Mucosa of descending colon (tissue), 3 donors: ENCODE data around the gene SACM1L. TPM values are rescaled to one million over a fixed set of nuclear protein-coding genes. Genes with fewer than 3 reads are reported as not detected.
A peak's percentile ranks its signal among the peaks of the same experiment; 100 is the strongest.

Experiments
- ATAC-seq: fragments of 200-7000 bp; cut with Tn5 transposase; one replicate; pipeline ENCODE4 v1.9.1; 2020; ENCODE audit warnings: mild to moderate bottlenecking, moderate library complexity
- DNase-seq, 3 donors: peaks; one replicate each; pipeline ENCODE4 v3.0.0-alpha.2; 2020
- H3K36me3 ChIP-seq: fragments of 200-600 bp; one replicate; pipeline ENCODE4 v1.8.0; 2021; ENCODE audit warnings: low read depth, mild to moderate bottlenecking
- H3K4me1 ChIP-seq: fragments of 200-600 bp; one replicate; pipeline ENCODE4 v1.8.0; 2021; ENCODE audit warnings: low read depth, mild to moderate bottlenecking
- H3K4me3 ChIP-seq: fragments of 200-600 bp; one replicate; pipeline ENCODE4 v1.8.0; 2021; ENCODE audit warnings: mild to moderate bottlenecking
- H3K9me3 ChIP-seq: fragments of 200-600 bp; one replicate; pipeline ENCODE4 v1.8.0; 2021; ENCODE audit warnings: mild to moderate bottlenecking
- CTCF ChIP-seq: fragments of 200-600 bp; IDR thresholded peaks from one replicate; pipeline ENCODE4 v1.8.0; 2022; ENCODE audit warnings: antibody characterized with exemption, mild to moderate bottlenecking
- intact Hi-C, 2 donors: fragments of 100-400 bp; cut with DNase I in 1 of 2; cut with micrococcal nuclease in 1 of 2; formaldehyde crosslinking; loops; one replicate each; pipeline versions ENCODE4 v1.11.0 to v1.11.1; 2022; cut with DNase I, micrococcal nuclease
- total RNA-seq, 3 donors: library from RNA; stranded (reverse); fragmentation: NEBNext Ultra II Directional in 2 of 3; extraction: Animal tissue kit (Norgen Biotek cat#: 25700) in 2 of 3; gene quantifications; one replicate each; pipeline versions ENCODE4 v1.2.1 to v1.2.4, GENCODE V29; 2021 to 2023
- donor health status: DM: no; HTN: no; CAD: no; lungs with moderate emphysema.
- donor health status: DM: no; HTN: no; CAD: no.
- donor health status: DM: no; HTN: yes; CAD: no.

SACM1L gene
- total RNA-seq, 3 donors from 2014 or later, result 54.1 to 62.6 (median 57.2) TPM

DNA sequence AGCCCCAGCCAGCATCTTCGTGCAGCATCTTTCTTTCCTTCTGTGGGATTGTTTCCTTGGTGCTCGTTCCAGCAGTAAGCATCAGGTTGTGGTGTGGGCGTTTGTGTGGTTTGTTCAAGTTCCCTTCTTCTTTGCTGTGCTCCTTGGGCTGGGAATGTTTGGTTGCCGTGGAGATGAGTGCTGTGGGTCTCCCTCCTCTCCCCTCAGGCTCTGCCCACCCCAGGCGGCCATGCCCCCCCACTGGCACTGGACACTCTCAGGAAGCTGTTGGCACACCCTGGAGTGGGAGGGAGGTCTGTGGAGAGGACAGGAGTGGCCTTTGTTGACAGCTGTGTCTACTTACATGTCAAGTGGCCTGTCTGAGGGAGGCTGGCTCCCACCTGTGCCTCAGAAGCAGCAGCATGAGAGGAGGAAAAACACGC is 46.5 kb upstream of the SACM1L start:
- DNase-seq (no peak), ATAC-seq (no peak)
- no peak for TF ChIP-seq CTCF
- intact Hi-C loops, result no loop called here
- no peaks in the 10 kb centered on the region for H3K36me3 ChIP-seq
- no peak overlapping the region for H3K4me3 ChIP-seq
- H3K4me1 ChIP-seq, result peaks cover 30% of the 10 kb centered on the region
- H3K9me3 ChIP-seq, result no peaks in the 10 kb centered on the region

GRCh38 chr3:45644063-45644790 is 45.0 kb upstream of the SACM1L start:
- no peak for DNase-seq
- Histone ChIP-seq H3K4me1 (peaks cover 30% of the 10 kb centered on the region), H3K36me3 (no peaks in the 10 kb centered on the region), H3K9me3 (no peaks in the 10 kb centered on the region), H3K4me3 (no peak overlapping the region)
- no peak for TF ChIP-seq CTCF
- intact Hi-C loops, result no loop called here
- ATAC-seq, result no peak

DNA sequence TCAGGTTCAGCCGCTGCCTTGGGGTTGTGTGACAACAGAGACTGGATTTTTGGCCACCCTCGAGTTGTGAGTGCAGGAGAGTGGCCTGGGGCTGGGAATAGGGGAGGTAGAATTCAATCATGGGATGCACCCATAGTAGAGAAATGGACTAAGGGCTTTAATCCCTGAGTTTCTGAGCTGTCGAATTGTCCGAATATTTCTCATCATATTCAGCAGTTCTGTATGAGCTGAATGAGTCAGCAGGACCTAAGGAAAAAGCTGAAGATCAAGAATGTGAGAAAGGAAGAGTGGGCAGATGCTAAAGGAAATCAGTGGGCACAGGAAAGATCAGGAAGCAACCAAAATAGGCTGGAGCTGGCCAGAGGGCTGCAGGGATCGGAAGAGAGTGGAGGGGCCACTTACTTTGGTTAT is 44.4 kb upstream of the SACM1L start:
- ATAC-seq (no peak), DNase-seq (no peak)
- Histone ChIP-seq H3K9me3 (no peaks in the 10 kb centered on the region), H3K4me3 (no peak overlapping the region), H3K4me1 (peaks cover 30% of the 10 kb centered on the region), H3K36me3 (no peaks in the 10 kb centered on the region)
- intact Hi-C loops, result no loop called here
- no peak for TF ChIP-seq CTCF

GRCh38 chr3:45646051-45646585 is 43.1 kb upstream of the SACM1L start:
- Histone ChIP-seq H3K4me1 (peaks cover 18% of the 10 kb centered on the region), H3K4me3 (no peak overlapping the region), H3K36me3 (no peaks in the 10 kb centered on the region), H3K9me3 (no peaks in the 10 kb centered on the region)
- DNase-seq (peak in 1 of 3 donors; percentile 43), ATAC-seq (peak; percentile 6)
- TF ChIP-seq CTCF, result no peak
- intact Hi-C loops, result no loop called here

GRCh38 chr3:45647148-45647619 is 42.0 kb upstream of the SACM1L start:
- H3K4me1 ChIP-seq, result peaks cover 17% of the 10 kb centered on the region
- H3K9me3 ChIP-seq, result no peaks in the 10 kb centered on the region
- intact Hi-C loops, result no loop called here
- TF ChIP-seq CTCF, result no peak
- peak; percentile 96 for ATAC-seq
- no peak overlapping the region for H3K4me3 ChIP-seq
- H3K36me3 ChIP-seq, result no peaks in the 10 kb centered on the region
- DNase-seq, result peak in 1 of 3 donors; percentile 37
